ENCODE measurements around the gene NFIX. TPM values are rescaled to one million over a fixed set of nuclear protein-coding genes. Genes with fewer than 3 reads are reported as not detected.

Gene NFIX
- total RNA-seq, 1 experiment from 2014 or later: 144 TPM

DNA sequence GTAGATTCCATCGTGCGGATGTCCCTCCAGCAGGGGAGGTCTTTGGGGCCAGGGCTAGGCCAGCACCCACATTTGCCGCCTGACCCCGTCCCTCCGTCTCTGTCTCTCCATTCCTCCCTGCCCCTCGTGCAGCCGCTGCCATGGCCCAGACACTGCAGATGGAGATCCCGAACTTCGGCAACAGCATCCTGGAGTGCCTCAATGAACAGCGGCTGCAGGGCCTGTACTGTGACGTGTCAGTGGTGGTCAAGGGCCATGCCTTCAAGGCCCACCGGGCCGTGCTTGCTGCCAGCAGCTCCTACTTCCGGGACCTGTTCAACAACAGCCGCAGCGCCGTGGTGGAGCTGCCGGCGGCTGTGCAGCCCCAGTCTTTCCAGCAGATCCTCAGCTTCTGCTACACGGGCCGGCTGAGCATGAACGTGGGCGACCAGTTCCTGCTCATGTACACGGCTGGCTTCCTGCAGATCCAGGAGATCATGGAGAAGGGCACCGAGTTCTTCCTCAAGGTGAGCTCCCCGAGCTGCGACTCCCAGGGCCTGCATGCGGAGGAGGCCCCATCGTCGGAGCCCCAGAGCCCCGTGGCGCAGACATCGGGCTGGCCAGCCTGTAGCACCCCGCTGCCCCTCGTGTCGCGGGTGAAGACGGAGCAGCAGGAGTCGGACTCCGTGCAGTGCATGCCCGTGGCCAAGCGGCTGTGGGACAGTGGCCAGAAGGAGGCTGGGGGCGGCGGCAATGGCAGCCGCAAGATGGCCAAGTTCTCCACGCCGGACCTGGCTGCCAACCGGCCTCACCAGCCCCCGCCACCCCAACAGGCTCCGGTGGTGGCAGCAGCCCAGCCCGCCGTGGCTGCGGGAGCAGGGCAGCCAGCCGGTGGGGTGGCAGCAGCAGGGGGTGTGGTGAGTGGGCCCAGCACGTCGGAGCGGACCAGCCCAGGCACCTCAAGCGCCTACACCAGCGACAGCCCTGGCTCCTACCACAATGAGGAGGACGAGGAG lies 140.1 kb downstream of the NFIX start:
- H3K36me3 ChIP-seq (ENCODE audit: control insufficient read depth, insufficient read depth, low read length): no peaks in the 10 kb centered on the region; the same call in 1 of the 2 replicates
- ChIA-PET POLR2A (no interaction called here), CTCF (no interaction called here)
- no peaks in the 10 kb centered on the region for H3K27me3 ChIP-seq (ENCODE audit: control insufficient read depth, insufficient read depth, low read length)
- no peaks in the 10 kb centered on the region for H3K9me3 ChIP-seq (ENCODE audit: control insufficient read depth, insufficient read depth, low read depth, low read length)
- DNase-seq (ENCODE audit: low read depth, low spot score) (no peak), ATAC-seq (no peak)
- in situ Hi-C loops (cut with HindIII; ENCODE audit: low pct_unique_long_range_greater_than_20kb, low sequenced_read_pairs) (no loop called here), intact Hi-C loops (cut with micrococcal nuclease; ENCODE audit: unreplicated experiment) (no loop called here)
- no peak overlapping the region for H3K4me3 ChIP-seq (ENCODE audit: low read depth in 2 of 2, low read length in 2 of 2)
- no peaks in the 10 kb centered on the region for H3K4me1 ChIP-seq (ENCODE audit: control insufficient read depth, insufficient read depth, low read length)
- no TSS peak for BruUV-seq (replicated peaks)
- H3K27ac ChIP-seq (ENCODE audit: low read length): no peak overlapping the region
- TF ChIP-seq, protein P1, sequence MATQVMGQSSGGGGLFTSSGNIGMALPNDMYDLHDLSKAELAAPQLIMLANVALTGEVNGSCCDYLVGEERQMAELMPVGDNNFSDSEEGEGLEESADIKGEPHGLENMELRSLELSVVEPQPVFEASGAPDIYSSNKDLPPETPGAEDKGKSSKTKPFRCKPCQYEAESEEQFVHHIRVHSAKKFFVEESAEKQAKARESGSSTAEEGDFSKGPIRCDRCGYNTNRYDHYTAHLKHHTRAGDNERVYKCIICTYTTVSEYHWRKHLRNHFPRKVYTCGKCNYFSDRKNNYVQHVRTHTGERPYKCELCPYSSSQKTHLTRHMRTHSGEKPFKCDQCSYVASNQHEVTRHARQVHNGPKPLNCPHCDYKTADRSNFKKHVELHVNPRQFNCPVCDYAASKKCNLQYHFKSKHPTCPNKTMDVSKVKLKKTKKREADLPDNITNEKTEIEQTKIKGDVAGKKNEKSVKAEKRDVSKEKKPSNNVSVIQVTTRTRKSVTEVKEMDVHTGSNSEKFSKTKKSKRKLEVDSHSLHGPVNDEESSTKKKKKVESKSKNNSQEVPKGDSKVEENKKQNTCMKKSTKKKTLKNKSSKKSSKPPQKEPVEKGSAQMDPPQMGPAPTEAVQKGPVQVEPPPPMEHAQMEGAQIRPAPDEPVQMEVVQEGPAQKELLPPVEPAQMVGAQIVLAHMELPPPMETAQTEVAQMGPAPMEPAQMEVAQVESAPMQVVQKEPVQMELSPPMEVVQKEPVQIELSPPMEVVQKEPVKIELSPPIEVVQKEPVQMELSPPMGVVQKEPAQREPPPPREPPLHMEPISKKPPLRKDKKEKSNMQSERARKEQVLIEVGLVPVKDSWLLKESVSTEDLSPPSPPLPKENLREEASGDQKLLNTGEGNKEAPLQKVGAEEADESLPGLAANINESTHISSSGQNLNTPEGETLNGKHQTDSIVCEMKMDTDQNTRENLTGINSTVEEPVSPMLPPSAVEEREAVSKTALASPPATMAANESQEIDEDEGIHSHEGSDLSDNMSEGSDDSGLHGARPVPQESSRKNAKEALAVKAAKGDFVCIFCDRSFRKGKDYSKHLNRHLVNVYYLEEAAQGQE (IDR thresholded peaks at IDR 0.05; ENCODE audit: insufficient read depth in 1 of 2, low read depth in 2 of 2, low read length in 1 of 2): no peak
- TF ChIP-seq SIN3A (IDR thresholded peaks at IDR 0.05; ENCODE audit: borderline replicate concordance, insufficient read depth, low read depth, low read length) (no peak), POLR2AphosphoS5 (IDR thresholded peaks at IDR 0.05; ENCODE audit: low read depth, low read length) (no peak), TCF7L2 (IDR thresholded peaks at IDR 0.05; ENCODE audit: low read depth, low read length) (no peak)
- TF ChIP-seq, protein P2, sequence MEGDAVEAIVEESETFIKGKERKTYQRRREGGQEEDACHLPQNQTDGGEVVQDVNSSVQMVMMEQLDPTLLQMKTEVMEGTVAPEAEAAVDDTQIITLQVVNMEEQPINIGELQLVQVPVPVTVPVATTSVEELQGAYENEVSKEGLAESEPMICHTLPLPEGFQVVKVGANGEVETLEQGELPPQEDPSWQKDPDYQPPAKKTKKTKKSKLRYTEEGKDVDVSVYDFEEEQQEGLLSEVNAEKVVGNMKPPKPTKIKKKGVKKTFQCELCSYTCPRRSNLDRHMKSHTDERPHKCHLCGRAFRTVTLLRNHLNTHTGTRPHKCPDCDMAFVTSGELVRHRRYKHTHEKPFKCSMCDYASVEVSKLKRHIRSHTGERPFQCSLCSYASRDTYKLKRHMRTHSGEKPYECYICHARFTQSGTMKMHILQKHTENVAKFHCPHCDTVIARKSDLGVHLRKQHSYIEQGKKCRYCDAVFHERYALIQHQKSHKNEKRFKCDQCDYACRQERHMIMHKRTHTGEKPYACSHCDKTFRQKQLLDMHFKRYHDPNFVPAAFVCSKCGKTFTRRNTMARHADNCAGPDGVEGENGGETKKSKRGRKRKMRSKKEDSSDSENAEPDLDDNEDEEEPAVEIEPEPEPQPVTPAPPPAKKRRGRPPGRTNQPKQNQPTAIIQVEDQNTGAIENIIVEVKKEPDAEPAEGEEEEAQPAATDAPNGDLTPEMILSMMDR (IDR thresholded peaks at IDR 0.05): no peak

DNA sequence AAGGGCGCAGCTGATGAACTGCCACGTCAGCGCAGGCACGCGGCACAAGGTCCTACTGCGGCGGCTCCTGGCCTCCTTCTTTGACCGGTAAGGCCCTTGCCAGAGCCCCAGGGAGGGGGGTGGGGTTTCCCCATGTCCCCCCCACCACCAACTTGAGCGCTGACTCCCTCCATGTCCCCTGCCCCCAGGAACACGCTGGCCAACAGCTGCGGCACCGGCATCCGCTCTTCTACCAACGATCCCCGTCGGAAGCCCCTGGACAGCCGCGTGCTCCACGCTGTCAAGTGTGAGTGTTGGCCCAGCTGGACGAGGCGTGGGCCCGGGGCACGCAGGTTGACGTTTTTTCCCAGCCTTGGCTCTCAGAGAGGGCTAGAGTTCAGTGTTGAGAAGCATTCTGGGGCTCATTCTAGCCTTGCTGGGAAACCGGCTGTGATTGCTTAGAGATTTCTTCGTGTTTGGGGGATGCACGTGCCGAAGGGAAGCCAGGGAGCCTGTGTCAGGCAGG lies 142.1 kb downstream of the NFIX start:
- Histone ChIP-seq H3K36me3 (ENCODE audit: control insufficient read depth, insufficient read depth, low read length) (no peaks in the 10 kb centered on the region; the same call in 1 of the 2 replicates), H3K4me1 (ENCODE audit: control insufficient read depth, insufficient read depth, low read length) (no peaks in the 10 kb centered on the region), H3K27me3 (ENCODE audit: control insufficient read depth, insufficient read depth, low read length) (no peaks in the 10 kb centered on the region), H3K4me3 (ENCODE audit: low read depth in 2 of 2, low read length in 2 of 2) (no peak overlapping the region), H3K9me3 (ENCODE audit: control insufficient read depth, insufficient read depth, low read depth, low read length) (no peaks in the 10 kb centered on the region), H3K27ac (ENCODE audit: low read length) (no peak overlapping the region)
- in situ Hi-C loops (cut with HindIII; ENCODE audit: low pct_unique_long_range_greater_than_20kb, low sequenced_read_pairs) (no loop called here), intact Hi-C loops (cut with micrococcal nuclease; ENCODE audit: unreplicated experiment) (no loop called here)
- ChIA-PET CTCF (no interaction called here), POLR2A (no interaction called here)
- DNase-seq (ENCODE audit: low read depth, low spot score): no peak
- TF ChIP-seq POLR2AphosphoS5 (IDR thresholded peaks at IDR 0.05; ENCODE audit: low read depth, low read length) (no peak), SIN3A (IDR thresholded peaks at IDR 0.05; ENCODE audit: borderline replicate concordance, insufficient read depth, low read depth, low read length) (no peak), TCF7L2 (IDR thresholded peaks at IDR 0.05; ENCODE audit: low read depth, low read length) (no peak)
- TF ChIP-seq, protein P2 (IDR thresholded peaks at IDR 0.05): no peak
- TF ChIP-seq, protein P1 (IDR thresholded peaks at IDR 0.05; ENCODE audit: insufficient read depth in 1 of 2, low read depth in 2 of 2, low read length in 1 of 2): no peak
- BruUV-seq (replicated peaks): no TSS peak
- no peak for ATAC-seq

Data from Panc1 (cell line).